Stimulated activated memory B cell treated with anti-CD40 and anti-IgM and Interleukin-4, amounts not matched to agents 10 μg/mL and 1 μg/mL and 100 μg/mL, for 72 hours (primary cell): Measurements from ENCODE around the gene GUCY1A1.

Experiments
- ATAC-seq: fragments of 150-1000 bp; cut with Tn5 transposase; 2 replicates; pipeline ENCODE4 v1.10.0; 2021
- H3K27ac Mint-ChIP-seq: one replicate; pipeline ENCODE4 v1.8.0; 2022; ENCODE audit warnings: mild to moderate bottlenecking, mixed read lengths
- H3K27me3 Mint-ChIP-seq: one replicate; pipeline ENCODE4 v1.8.0; 2022; ENCODE audit warnings: mixed read lengths
- H3K36me3 Mint-ChIP-seq: one replicate; pipeline ENCODE4 v1.8.0; 2022; ENCODE audit warnings: mixed read lengths
- H3K4me1 Mint-ChIP-seq: one replicate; pipeline ENCODE4 v1.8.0; 2022; ENCODE audit warnings: mixed read lengths
- H3K4me3 Mint-ChIP-seq: one replicate; pipeline ENCODE4 v1.8.0; 2022; ENCODE audit warnings: mild to moderate bottlenecking, moderate library complexity, mixed read lengths
- H3K9me3 Mint-ChIP-seq: one replicate; pipeline ENCODE4 v1.8.0; 2022; ENCODE audit warnings: mixed read lengths

The GUCY1A1 gene

DNA sequence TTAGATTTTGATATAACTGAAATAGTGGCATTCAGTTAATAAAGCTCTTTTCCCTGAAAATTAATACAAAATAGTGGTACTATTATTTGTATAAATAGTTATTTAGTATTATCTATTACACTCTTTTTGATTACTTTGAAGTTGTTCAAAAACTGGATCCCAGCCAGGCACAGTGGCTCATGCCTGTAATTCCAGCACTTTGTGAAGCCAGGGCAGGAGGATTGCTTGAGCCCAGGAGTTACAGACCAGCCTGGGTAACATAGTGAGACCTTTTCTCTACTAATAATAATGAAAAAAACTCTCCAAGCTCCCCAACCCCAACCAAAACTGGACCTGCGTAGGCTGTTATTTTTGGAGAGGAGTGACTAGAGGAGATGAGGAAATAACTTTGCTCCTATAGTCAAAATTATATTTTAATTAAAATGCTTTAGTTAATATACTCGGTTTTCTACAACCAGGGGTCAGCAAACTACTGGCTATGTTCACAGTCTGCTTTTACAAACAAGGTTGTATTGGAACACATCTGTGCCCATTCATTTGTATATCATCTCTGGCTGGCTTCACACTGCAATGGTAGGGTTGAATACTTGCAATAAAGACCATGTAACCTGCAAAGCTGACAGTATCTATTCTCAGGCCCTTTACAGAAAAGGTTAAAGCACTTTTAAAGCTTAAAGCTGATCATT, 27.6 kb downstream of the GUCY1A1 start:
- no peaks in the 10 kb centered on the region for H3K36me3 Mint-ChIP-seq
- H3K9me3 Mint-ChIP-seq: peaks cover 2% of the 10 kb centered on the region
- no peaks in the 10 kb centered on the region for H3K4me1 Mint-ChIP-seq
- no peak overlapping the region for H3K4me3 Mint-ChIP-seq
- no peak for ATAC-seq
- no peaks in the 10 kb centered on the region for H3K27me3 Mint-ChIP-seq
- no peak overlapping the region for H3K27ac Mint-ChIP-seq

DNA sequence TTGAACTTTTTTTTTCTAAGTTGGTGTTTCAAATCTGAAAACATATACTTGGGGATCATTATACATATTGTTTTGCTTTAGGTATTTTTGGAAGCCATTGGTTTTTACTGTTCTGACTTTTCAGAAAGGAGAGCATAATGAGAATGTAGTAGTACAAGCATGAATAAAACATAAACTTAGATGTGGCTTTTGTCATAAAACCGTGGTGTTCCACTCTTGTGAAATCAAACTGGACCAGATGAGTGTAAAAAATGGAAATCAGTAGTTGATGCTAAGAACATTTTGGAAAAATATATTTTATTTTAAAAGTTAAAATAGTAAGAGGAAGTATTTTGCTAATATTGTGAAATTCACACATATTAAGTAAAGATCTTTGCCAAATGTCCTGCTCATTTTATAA, 29.6 kb downstream of the GUCY1A1 start:
- Mint-ChIP-seq H3K27me3 (no peaks in the 10 kb centered on the region), H3K27ac (no peak overlapping the region), H3K4me3 (no peak overlapping the region), H3K36me3 (no peaks in the 10 kb centered on the region), H3K4me1 (no peaks in the 10 kb centered on the region), H3K9me3 (peaks cover 2% of the 10 kb centered on the region)
- no peak for ATAC-seq

DNA sequence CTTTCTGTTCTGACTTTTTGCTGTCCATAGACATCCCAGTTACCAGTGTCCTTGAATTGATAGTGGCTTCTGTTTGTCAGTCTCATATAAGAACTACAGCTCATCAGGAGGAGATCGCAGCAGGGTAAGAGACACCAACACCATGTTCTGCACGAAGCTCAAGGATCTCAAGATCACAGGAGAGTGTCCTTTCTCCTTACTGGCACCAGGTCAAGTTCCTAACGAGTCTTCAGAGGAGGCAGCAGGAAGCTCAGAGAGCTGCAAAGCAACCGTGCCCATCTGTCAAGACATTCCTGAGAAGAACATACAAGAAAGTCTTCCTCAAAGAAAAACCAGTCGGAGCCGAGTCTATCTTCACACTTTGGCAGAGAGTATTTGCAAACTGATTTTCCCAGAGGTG, 30.1 kb downstream of the GUCY1A1 start:
- Mint-ChIP-seq H3K9me3 (peaks cover 2% of the 10 kb centered on the region), H3K4me1 (no peaks in the 10 kb centered on the region)
- no peak for ATAC-seq

DNA sequence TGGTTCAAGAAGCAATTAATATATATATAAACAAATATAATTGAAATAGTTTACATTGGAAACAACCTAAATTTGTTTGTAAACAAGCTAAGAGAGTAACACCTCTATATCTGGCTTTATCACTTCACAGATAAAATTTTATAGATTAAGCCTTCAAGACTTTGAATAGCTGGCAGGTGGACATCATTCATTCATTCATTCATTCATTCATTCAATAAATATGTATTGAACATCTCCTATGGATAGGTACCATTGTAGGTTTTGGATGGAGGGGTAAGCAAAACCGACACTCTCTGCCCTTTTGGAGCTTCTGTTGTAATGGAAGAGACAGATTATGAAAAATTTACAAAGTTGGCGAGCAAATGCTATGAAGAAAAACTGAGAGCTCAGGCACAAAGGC, 35.2 kb downstream of the GUCY1A1 start:
- H3K9me3 Mint-ChIP-seq: peaks cover 2% of the 10 kb centered on the region
- H3K4me3 Mint-ChIP-seq: no peak overlapping the region
- H3K4me1 Mint-ChIP-seq: no peaks in the 10 kb centered on the region
- ATAC-seq: no peak
- H3K36me3 Mint-ChIP-seq: no peaks in the 10 kb centered on the region
- H3K27me3 Mint-ChIP-seq: no peaks in the 10 kb centered on the region
- H3K27ac Mint-ChIP-seq: no peak overlapping the region

More for the DNA sequence above, 30.1 kb downstream of the GUCY1A1 start:
- no peak overlapping the region for H3K27ac Mint-ChIP-seq
- no peaks in the 10 kb centered on the region for H3K36me3 Mint-ChIP-seq
- H3K27me3 Mint-ChIP-seq: no peaks in the 10 kb centered on the region
- no peak overlapping the region for H3K4me3 Mint-ChIP-seq

DNA sequence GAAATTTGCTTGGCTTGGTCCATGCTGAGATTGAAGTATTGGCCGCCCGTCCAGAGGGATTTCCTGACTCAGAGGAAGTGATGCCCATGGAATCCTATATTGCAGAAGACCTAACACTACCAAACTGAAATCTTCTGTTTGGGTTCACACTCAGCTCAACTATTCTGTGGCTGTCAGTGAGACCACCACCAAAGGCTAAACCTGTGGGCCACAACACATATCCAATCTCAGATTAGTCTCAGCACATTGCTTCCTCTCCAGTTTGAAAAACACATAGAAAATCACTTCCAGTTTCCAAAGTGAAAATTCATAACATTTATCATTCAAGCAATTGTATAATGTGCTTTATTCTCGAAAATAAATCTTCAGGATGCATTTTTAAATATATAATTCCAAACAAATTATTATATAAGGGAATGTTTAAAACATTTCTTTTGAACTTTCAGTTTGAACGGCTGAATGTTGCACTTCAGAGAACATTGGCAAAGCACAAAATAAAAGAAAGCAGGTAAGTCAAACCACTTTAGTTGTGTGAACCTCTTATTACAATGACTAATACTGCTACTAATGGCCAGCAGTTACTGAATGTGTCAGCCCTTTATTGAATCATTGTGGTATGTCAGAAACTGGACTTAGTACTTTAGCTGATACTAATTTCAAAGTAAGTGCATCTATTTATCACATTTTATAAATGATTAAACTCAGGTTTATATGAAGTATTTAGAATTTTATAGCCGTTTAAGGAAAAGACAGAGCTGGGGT, 37.0 kb downstream of the GUCY1A1 start:
- Mint-ChIP-seq H3K9me3 (no peaks in the 10 kb centered on the region), H3K4me3 (no peak overlapping the region), H3K27ac (no peak overlapping the region), H3K27me3 (no peaks in the 10 kb centered on the region), H3K36me3 (no peaks in the 10 kb centered on the region), H3K4me1 (no peaks in the 10 kb centered on the region)
- no peak for ATAC-seq

DNA sequence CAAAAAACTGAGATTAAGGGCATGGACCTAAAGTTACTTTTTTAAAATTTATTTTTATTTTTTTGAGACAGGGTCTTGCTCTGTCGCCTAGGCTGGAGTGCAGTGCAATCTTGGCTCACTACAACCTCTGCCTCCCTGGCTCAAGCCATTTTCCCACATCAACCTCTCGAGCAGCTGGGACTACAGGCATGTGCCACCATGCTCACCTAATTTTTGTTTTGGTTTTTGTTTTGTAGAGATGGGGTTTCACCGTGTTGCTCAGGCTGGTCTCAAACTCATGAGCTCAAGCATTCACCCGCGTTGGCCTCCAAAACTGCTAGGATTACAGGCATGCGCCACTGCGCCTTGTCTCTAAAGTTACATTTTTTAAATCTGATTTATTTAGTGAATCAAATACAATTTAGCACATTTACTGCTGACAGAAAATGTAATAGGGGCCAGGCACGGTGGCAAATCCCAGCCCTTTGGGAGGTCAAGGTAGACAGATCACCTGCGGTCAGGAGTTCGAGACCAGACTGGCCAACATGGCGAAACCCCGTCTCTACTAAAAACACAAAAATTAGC, 38.3 kb downstream of the GUCY1A1 start:
- Mint-ChIP-seq H3K4me3 (no peak overlapping the region), H3K4me1 (no peaks in the 10 kb centered on the region), H3K36me3 (no peaks in the 10 kb centered on the region), H3K27ac (no peak overlapping the region), H3K27me3 (no peaks in the 10 kb centered on the region), H3K9me3 (no peaks in the 10 kb centered on the region)
- ATAC-seq: no peak

DNA sequence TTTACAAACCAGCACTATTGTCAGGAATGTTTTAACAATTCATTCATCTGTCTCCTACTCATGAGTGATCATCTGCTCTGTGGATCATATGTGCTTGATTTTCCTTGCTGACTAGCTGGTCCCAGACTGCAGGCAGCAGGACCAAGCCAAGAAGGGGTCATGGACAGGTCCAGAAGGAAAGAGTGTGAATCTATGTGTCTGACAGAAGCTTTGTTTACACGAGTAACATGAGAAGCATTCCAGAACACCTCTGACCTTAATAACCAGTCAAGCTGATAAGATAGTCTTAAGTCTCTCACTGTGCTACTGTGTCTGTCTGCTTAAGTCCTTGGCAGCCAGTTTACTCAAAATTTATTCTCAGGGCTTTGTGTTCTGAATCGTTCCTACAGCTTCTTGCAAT, 39.0 kb downstream of the GUCY1A1 start:
- Mint-ChIP-seq H3K36me3 (no peaks in the 10 kb centered on the region), H3K4me3 (no peak overlapping the region), H3K27ac (no peak overlapping the region)

DNA sequence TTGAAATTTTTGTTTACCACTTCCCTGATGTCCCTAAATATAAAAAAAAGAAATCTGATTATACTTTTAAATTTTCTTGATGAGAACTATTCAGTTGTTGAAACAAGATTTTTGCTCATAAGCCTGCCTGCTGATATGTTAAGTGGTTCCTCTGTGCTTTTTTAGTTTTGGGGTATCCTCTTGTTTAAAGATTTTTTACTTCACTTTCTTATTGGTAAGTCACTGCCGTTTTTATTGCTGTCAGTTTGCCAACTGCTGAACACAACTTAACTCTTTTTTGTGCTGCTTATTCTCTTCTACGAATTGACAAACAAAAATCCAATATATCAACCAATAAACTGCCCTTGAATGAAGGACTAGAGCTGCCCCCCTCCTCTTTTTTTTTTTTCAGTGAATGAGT, 39.5 kb downstream of the GUCY1A1 start:
- no peaks in the 10 kb centered on the region for H3K27me3 Mint-ChIP-seq
- no peaks in the 10 kb centered on the region for H3K9me3 Mint-ChIP-seq
- no peaks in the 10 kb centered on the region for H3K36me3 Mint-ChIP-seq

More for the DNA sequence above, 39.0 kb downstream of the GUCY1A1 start:
- ATAC-seq: no peak
- no peaks in the 10 kb centered on the region for H3K9me3 Mint-ChIP-seq
- no peaks in the 10 kb centered on the region for H3K4me1 Mint-ChIP-seq
- H3K27me3 Mint-ChIP-seq: no peaks in the 10 kb centered on the region

DNA sequence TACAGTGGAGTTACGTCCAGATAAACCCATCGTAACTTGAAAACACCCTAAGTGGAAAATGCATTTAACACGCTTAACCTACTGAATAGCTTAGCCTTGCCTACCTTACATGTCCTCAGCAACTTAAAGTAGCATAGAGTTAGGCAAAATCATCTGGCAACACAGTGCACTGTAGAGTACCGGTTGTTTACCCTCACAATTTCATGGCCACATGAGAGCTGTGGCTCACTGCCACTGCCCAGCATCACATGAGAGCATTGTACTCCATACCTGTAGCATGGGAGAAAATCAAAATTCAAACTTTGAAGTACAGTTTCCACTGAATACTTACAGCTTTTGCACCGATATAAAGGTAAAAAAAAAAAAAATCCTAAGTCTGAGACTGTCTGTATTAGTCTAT, 40.6 kb downstream of the GUCY1A1 start:
- Mint-ChIP-seq H3K27me3 (no peaks in the 10 kb centered on the region), H3K27ac (no peak overlapping the region), H3K4me1 (no peaks in the 10 kb centered on the region), H3K36me3 (no peaks in the 10 kb centered on the region), H3K9me3 (no peaks in the 10 kb centered on the region), H3K4me3 (no peak overlapping the region)
- no peak for ATAC-seq

More for the DNA sequence above, 39.5 kb downstream of the GUCY1A1 start:
- H3K4me1 Mint-ChIP-seq: no peaks in the 10 kb centered on the region
- no peak overlapping the region for H3K27ac Mint-ChIP-seq
- no peak overlapping the region for H3K4me3 Mint-ChIP-seq
- ATAC-seq: no peak

DNA sequence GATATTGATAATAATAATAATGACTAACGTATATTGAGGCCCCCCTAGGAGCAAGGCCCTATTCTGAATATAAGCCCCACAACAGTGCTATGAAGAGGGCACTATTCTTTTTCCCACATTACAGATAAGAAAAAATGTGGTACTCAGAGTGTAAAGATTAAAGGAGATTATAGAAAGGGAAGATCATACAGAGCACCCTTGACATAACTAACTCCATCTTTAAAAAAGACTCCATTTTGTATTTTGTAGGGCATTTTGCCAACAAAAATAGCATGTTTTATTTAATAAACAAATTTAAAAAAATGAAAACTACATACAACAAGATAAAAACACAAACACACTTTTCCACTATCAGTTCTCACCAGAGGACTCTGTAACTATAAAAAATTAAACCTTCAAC, 42.1 kb downstream of the GUCY1A1 start:
- no peak for ATAC-seq
- Mint-ChIP-seq H3K27me3 (no peaks in the 10 kb centered on the region), H3K4me1 (no peaks in the 10 kb centered on the region), H3K9me3 (no peaks in the 10 kb centered on the region), H3K27ac (no peak overlapping the region), H3K36me3 (no peaks in the 10 kb centered on the region), H3K4me3 (no peak overlapping the region)

DNA sequence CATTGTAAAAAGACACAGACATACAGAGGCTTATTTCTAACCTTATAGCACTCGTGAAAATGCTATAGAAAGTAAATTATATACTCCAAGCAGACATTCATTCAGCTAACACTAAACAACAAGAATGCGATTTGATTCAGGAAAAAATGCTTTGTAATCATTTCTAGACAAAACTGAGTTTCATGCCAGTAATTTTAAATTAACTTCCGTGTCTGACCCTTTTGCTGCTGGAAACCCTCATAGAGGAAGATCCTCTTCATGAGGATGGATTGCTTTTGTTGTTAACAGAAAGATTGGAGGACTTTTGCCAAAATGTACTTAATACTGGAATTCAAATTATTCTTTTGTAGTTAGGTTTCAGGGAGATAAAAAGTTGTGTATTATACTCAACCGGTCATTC, 43.3 kb downstream of the GUCY1A1 start:
- no peak overlapping the region for H3K27ac Mint-ChIP-seq
- no peaks in the 10 kb centered on the region for H3K36me3 Mint-ChIP-seq
- H3K4me1 Mint-ChIP-seq: no peaks in the 10 kb centered on the region
- ATAC-seq: no peak
- no peak overlapping the region for H3K4me3 Mint-ChIP-seq
- no peaks in the 10 kb centered on the region for H3K9me3 Mint-ChIP-seq
- no peaks in the 10 kb centered on the region for H3K27me3 Mint-ChIP-seq

DNA sequence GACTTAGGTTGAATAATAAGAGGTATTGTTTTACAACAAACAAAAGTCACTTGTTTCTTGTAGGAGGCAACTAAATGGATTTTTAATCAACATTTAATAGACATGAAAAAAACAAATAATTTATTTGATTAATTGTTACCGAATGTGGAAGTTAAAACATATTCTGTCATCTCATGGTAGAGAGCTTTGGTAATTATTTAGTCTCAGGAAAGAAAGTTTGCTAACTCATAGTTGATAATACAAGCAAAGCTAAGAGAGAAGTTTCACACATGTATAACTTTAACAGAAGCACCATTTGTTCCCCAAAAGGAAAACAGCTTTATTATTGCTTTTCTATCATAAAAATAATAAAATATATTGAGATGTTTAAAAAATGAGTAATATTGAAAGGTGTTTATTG, 44.9 kb downstream of the GUCY1A1 start:
- Mint-ChIP-seq H3K27ac (no peak overlapping the region), H3K36me3 (no peaks in the 10 kb centered on the region), H3K9me3 (no peaks in the 10 kb centered on the region), H3K27me3 (no peaks in the 10 kb centered on the region), H3K4me1 (no peaks in the 10 kb centered on the region), H3K4me3 (no peak overlapping the region)
- ATAC-seq: no peak

DNA sequence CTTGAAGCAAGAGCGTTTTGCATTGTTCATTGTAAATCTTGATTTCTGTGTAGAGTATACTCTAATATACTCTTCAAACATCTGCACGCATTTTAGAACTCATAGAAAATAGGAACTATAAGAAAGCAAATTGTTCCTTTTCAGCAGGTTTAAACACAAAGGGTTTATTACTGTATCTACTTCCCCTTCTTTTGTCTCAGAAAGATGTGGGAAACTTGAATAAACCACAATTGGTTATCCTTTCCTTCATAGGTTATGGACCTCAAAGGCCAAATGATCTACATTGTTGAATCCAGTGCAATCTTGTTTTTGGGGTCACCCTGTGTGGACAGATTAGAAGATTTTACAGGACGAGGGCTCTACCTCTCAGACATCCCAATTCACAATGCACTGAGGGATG, 46.2 kb downstream of the GUCY1A1 start:
- ATAC-seq: no peak
- no peaks in the 10 kb centered on the region for H3K4me1 Mint-ChIP-seq
- no peaks in the 10 kb centered on the region for H3K27me3 Mint-ChIP-seq
- no peaks in the 10 kb centered on the region for H3K9me3 Mint-ChIP-seq
- no peak overlapping the region for H3K27ac Mint-ChIP-seq
- no peaks in the 10 kb centered on the region for H3K36me3 Mint-ChIP-seq
- H3K4me3 Mint-ChIP-seq: no peak overlapping the region

DNA sequence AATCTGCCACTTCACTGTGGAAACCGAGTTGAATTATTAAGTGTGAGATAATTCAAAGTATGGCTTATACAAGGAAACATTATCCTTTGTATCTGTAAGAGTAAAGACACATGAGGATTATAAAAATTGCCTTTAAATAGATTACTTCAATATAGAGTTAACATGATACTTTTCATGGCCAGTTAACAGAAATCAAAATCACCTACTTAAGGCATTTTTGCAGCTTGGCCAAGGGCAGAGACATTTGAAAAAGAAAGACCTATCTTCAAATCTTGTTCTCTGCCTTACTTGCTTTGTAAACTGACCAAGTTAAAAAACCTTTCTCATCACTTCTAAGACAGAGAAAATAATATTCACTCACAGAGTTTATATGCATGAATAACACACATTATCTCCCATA, 47.3 kb downstream of the GUCY1A1 start:
- no peak for ATAC-seq
- H3K9me3 Mint-ChIP-seq: no peaks in the 10 kb centered on the region
- H3K27ac Mint-ChIP-seq: no peak overlapping the region
- H3K36me3 Mint-ChIP-seq: no peaks in the 10 kb centered on the region
- H3K4me1 Mint-ChIP-seq: no peaks in the 10 kb centered on the region
- no peak overlapping the region for H3K4me3 Mint-ChIP-seq
- no peaks in the 10 kb centered on the region for H3K27me3 Mint-ChIP-seq

DNA sequence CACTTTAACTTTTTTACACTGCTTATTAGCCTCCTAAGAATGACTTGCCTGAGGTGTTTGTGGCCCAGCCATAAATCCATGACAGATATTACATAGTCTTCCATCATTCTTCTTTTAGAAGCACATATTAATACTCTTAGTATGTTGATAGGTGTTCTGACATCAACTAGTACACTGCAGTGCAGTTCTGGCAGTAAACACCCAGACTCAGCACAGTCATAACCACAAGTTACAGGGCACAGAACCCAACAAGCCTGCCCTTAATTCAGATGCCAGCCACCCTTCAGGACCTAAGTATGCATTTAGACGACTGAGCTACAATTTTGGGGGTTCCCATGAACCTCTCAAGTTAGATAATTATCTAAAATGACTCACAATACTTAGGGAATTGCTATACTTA, 55.7 kb downstream of the GUCY1A1 start:
- ATAC-seq: no peak
- Mint-ChIP-seq H3K4me1 (no peaks in the 10 kb centered on the region), H3K27ac (no peak overlapping the region), H3K36me3 (no peaks in the 10 kb centered on the region), H3K9me3 (peaks cover 6% of the 10 kb centered on the region), H3K4me3 (no peak overlapping the region), H3K27me3 (no peaks in the 10 kb centered on the region)
